Spleen (tissue), 11 donors: ENCODE measurements around the gene EXOC6B. TPM values are rescaled to one million over a fixed set of nuclear protein-coding genes. Genes with fewer than 3 reads are reported as not detected.

Experiments
- DNase-seq: peaks from one replicate; pipeline ENCODE4 v3.0.0-alpha.2; 2020
- H3K27ac ChIP-seq, 8 donors: fragments of 200-600 bp; sonication (generic) in 7 of 8; 1 replicate in 4 of 8; 2 replicates in 4 of 8; pipeline versions ENCODE4 v1.5.0 to v1.8.0; 2016 to 2021; ENCODE audit warnings: inconsistent platforms in 4 of 8, mild to moderate bottlenecking in 4 of 8, moderate library complexity in 1 of 8
- H3K27me3 ChIP-seq, 7 donors: fragments of 200-600 bp; sonication (generic) in 6 of 7; replicated peaks in 1 of 7; 1 replicate in 4 of 7; 2 replicates in 3 of 7; pipeline versions ENCODE4 v1.5.0 to v1.8.0; 2016 to 2021; ENCODE audit warnings: inconsistent platforms in 3 of 7, mild to moderate bottlenecking in 1 of 7
- H3K36me3 ChIP-seq, 6 donors: fragments of 200-600 bp; sonication (generic) in 5 of 6; 1 replicate in 4 of 6; 2 replicates in 2 of 6; pipeline versions ENCODE4 v1.5.0 to v1.8.0; 2016 to 2021; ENCODE audit warnings: inconsistent platforms in 2 of 6
- H3K4me1 ChIP-seq, 6 donors: fragments of 200-600 bp; sonication (generic) in 5 of 6; 1 replicate in 3 of 6; 2 replicates in 3 of 6; pipeline versions ENCODE4 v1.5.0 to v1.8.0; 2016 to 2021; ENCODE audit warnings: inconsistent platforms in 3 of 6
- H3K4me3 ChIP-seq, 8 donors: fragments of 200-600 bp; sonication (generic) in 7 of 8; 1 replicate in 4 of 8; 2 replicates in 4 of 8; pipeline versions ENCODE4 v1.5.0 to v1.8.0; 2016 to 2021; ENCODE audit warnings: inconsistent platforms in 4 of 8, mild to moderate bottlenecking in 4 of 8, moderate library complexity in 2 of 8
- H3K9me3 ChIP-seq, 8 donors: fragments of 200-600 bp; sonication (generic) in 7 of 8; 1 replicate in 4 of 8; 2 replicates in 4 of 8; pipeline versions ENCODE4 v1.5.0 to v1.8.0; 2016 to 2021; ENCODE audit warnings: inconsistent platforms in 4 of 8
- CTCF ChIP-seq, 11 experiments: fragments of 200-600 bp in 7 of 11; fragments of 450-650 bp in 4 of 11; sonication (generic) in 4 of 11; IDR thresholded peaks in 8 of 11; conservative IDR thresholded peaks in 3 of 11; 1 replicate in 7 of 11; 2 replicates in 4 of 11; pipeline versions ENCODE4 v1.4.0 to v1.8.0; 2016 to 2021; ENCODE audit warnings: antibody characterized with exemption in 11 of 11, inconsistent platforms in 4 of 11, mild to moderate bottlenecking in 1 of 11
- POLR2A ChIP-seq, 3 donors: fragments of 450-650 bp; IDR thresholded peaks; one replicate each; pipeline ENCODE4 v1.5.1; 2017; ENCODE audit warnings: antibody characterized with exemption in 3 of 3, mild to moderate bottlenecking in 1 of 3
- POLR2AphosphoS5 ChIP-seq, 3 donors: sonication (generic); formaldehyde crosslinking; IDR thresholded peaks; one replicate each; pipeline ENCODE4 v1.5.1; 2017; ENCODE audit warnings: antibody characterized with exemption in 3 of 3
- WGBS, 5 donors: extraction: QIAGEN DNeasy Blood & Tissue Kit in 3 of 5; methylation state at CpG; one replicate each; pipeline versions ENCODE4 v1.1.5 to v1.1.7; 2013 to 2018; 5-methylcytosine and 5-hydroxymethylcytosine counted together
- intact Hi-C: fragments of 100-400 bp; cut with DNase I; formaldehyde crosslinking; loops from one replicate; pipeline ENCODE4 v1.15.0; 2023; ENCODE audit warnings: low total_unique reads
- polyA plus RNA-seq, 3 donors: library from polyadenylated mRNA; stranded (reverse); fragments of 200-250 nt; gene quantifications; one replicate each; pipeline ENCODE4 v1.2.1, GENCODE V29; 2013
- total RNA-seq, 7 donors: library from RNA; depleted of rRNA in 3 of 7; stranded (reverse); fragments of >200 nt in 3 of 7; fragmentation: NEBNext Ultra II Directional in 4 of 7; extraction: Animal tissue kit (Norgen Biotek cat#: 25700) in 4 of 7; gene quantifications; one replicate each; pipeline versions ENCODE4 v1.1.0 to v1.2.1, GENCODE V29; 2016 to 2021
- donor health status: healthy with polysubstance abuse.
- donor health status: DM: no; HTN: no; CAD: no; lungs with moderate emphysema.
- donor health status: DM: no; HTN: no; CAD: no.
- donor health status: Bipolar disorder and iron deficiency.
- donor health status: healthy.
- donor health status: DM: no; HTN: no; CAD: no.
- donor health status: DM: yes; HTN: yes; CAD: no.

EXOC6B gene
- total and polyA plus RNA-seq, 10 donors, result 1.0 to 27.9 (median 18.0) TPM

DNA sequence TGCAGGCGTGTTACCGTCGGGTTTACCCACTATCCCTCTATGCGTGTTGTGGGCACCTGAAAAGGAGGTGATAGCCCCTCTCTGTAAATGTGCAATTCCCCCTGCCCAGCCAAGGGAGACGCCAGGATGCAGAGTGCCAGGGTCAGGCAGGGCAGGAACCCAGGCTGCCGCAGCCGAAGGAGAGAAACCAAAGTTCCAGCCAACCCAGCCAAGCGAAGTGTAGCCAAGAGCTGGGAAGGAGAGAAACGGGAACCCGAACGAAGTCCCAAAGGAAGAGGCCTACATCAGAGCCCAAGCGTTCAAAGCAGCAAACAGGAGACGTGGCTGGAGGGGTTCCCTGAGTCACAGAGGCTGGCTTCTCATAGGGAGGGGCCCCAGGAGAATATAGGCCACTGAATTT is 37.2 kb upstream of the EXOC6B start:
- H3K27me3 ChIP-seq, result peaks cover 0 to 51% (median 18%) of the 10 kb centered on the region in 7 donors
- 43 to 52% (median 49%) methylated on average over 13 of the region's 13 CpGs for WGBS, 5 donors
- DNase-seq, result no peak
- no peaks in the 10 kb centered on the region for H3K9me3 ChIP-seq
- no peak overlapping the region for H3K27ac ChIP-seq
- intact Hi-C loops, result no loop called here
- H3K4me3 ChIP-seq, result peak overlapping the region in 1 of 8 donors; percentile 58
- H3K36me3 ChIP-seq, result no peaks in the 10 kb centered on the region
- H3K4me1 ChIP-seq, result peaks cover 5 to 13% (median 9%) of the 10 kb centered on the region in 6 donors
- TF ChIP-seq CTCF (IDR thresholded peaks at IDR 0.05 in 8 of 11, conservative IDR thresholded peaks at IDR 0.05 in 3 of 11) (no peak), POLR2A (IDR thresholded peaks at IDR 0.05) (no peak), POLR2AphosphoS5 (IDR thresholded peaks at IDR 0.05) (no peak)

- peak; percentile 97 for DNase-seq
- intact Hi-C loops, result no loop called here
- peak overlapping the region in 4 of 8 donors; percentile 3 to 58 (median 14) for H3K4me3 ChIP-seq
- no peaks in the 10 kb centered on the region for H3K9me3 ChIP-seq
- TF ChIP-seq POLR2A (IDR thresholded peaks at IDR 0.05) (no peak), CTCF (IDR thresholded peaks at IDR 0.05 in 8 of 11, conservative IDR thresholded peaks at IDR 0.05 in 3 of 11) (peak; percentile 55 to 98 (median 95)), POLR2AphosphoS5 (IDR thresholded peaks at IDR 0.05) (peak in 2 of 3 donors; percentile 52 to 55)
- H3K27ac ChIP-seq, result no peak overlapping the region
- H3K4me1 ChIP-seq, result peaks cover 5 to 13% (median 9%) of the 10 kb centered on the region in 6 donors
- no peaks in the 10 kb centered on the region for H3K36me3 ChIP-seq
- H3K27me3 ChIP-seq, result peaks cover 0 to 56% (median 18%) of the 10 kb centered on the region in 7 donors
- WGBS, 5 donors, result 5 to 10% (median 7%) methylated on average over 17 to 33 of the region's 33 CpGs
Measured at GRCh38 chr2:72862239-72862988, 36.6 kb upstream of the EXOC6B start.

DNA sequence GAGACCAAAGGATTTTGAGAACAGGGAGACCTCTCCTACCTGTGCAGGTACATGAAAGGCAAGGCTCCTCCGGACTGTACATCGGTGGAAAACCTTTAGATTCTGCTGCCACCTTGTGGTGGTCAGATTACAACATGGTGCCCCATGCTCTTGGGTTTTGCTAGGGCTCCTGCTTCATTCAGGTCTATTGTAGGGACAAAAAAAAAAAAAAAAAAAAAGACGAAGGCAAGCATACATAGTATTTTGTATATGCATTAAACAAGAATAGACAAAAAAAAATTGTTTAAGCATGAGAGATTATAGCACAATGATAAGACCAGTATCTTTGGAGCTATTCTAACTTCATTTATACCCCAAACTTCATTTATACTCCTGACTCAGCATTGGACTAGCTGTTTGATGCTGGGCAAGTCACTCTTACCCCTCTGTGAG is 34.0 kb upstream of the EXOC6B start:
- H3K36me3 ChIP-seq, result no peaks in the 10 kb centered on the region
- TF ChIP-seq CTCF (IDR thresholded peaks at IDR 0.05 in 8 of 11, conservative IDR thresholded peaks at IDR 0.05 in 3 of 11) (peak; percentile 26 to 77 (median 68)), POLR2AphosphoS5 (IDR thresholded peaks at IDR 0.05) (no peak)
- no peak for DNase-seq
- no peak overlapping the region for H3K4me3 ChIP-seq
- peaks cover 5 to 13% (median 9%) of the 10 kb centered on the region in 6 donors for H3K4me1 ChIP-seq
- H3K27me3 ChIP-seq, result peaks cover 0 to 64% (median 13%) of the 10 kb centered on the region in 7 donors
- no peak overlapping the region for H3K27ac ChIP-seq
- intact Hi-C loops, result loop anchor here (2.0 kb wide), 1 partner anchor 87 kb away; no protein-coding TSS in a partner anchor
- no peaks in the 10 kb centered on the region for H3K9me3 ChIP-seq
- 0 to 4% (median 3%) methylated on average over 3 of the region's 3 CpGs for WGBS, 5 donors

DNA sequence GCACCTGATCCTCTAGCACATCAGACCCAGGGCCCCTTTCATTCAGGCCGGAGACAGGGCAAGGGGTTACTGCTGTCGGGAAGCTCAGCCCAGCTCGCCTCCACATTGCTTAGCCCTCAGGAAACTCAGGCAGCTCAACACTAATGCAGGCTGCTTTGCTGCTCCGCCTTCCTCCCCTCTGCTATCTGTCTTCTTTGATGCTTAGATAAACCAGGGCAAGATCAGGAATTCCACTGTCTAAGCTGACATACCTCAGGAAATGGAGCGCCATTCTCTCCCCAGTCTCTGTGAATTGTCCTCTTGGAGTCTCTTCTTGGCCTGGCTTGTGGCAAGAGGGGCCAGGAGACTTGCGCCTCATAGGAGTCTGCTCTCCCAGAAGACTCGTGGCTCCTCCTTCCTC is 25.5 kb upstream of the EXOC6B start:
- Histone ChIP-seq H3K36me3 (no peaks in the 10 kb centered on the region), H3K27ac (no peak overlapping the region), H3K9me3 (no peaks in the 10 kb centered on the region), H3K27me3 (peaks cover 0 to 39% (median 0%) of the 10 kb centered on the region in 7 donors), H3K4me3 (no peak overlapping the region), H3K4me1 (no peaks in the 10 kb centered on the region)
- TF ChIP-seq POLR2A (IDR thresholded peaks at IDR 0.05), result no peak
- WGBS, 5 donors, result 56 to 72% (median 64%) methylated on average over 6 to 7 of the region's 7 CpGs
- intact Hi-C loops, result no loop called here
- DNase-seq, result no peak
